CD4-positive, alpha-beta T cell treated with Interleukin-1 beta for 1 hour (primary cell): ENCODE measurements around the gene TULP4.
"Not testable (repeated sequence)": the region's sequence is repeated elsewhere in the genome, so short reads cannot be mapped to it uniquely, and the experiment has no call there.

Experiments used
- DNase-seq, 2 donors: peaks; one replicate each; pipeline ENCODE4 v3.0.0-alpha.2; 2020 to 2022

TULP4 gene

DNA sequence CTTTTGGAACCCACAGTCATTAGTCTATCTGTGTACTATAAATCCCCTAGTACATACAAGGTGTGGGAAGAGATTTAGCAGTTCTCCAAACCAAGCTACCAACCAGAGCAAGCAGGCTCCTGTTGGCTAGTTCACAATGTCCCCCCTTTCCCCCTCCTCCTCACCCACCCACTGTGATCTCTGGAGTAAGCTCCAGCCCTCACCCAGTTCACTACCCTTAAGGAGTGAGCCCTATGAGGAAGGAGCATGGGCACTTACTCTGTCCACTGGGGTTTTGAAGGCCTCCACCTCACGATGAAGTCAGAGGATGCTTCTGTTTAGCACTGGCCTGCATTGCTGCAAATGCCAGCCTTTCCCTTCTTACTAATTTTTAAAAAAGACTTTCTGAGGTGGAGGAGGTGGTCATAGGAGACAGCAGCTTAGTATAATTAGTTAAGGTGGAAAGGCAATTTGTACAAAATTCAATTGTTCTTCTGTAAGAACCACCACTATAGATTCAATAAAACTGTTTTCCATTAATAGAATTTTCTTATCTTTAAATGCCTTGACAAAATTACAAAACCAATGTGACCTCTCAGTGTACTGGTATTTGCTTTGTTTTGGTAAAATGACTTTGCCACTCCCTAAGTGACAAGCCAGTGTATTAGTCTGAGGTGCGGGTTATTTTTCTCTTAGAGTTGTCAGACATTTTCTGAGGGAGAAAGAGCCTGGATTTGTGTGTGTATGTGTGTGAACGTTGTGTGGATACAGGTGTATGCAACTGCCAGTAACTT, 86.2 kb downstream of the TULP4 start:
- no peak for DNase-seq

DNA sequence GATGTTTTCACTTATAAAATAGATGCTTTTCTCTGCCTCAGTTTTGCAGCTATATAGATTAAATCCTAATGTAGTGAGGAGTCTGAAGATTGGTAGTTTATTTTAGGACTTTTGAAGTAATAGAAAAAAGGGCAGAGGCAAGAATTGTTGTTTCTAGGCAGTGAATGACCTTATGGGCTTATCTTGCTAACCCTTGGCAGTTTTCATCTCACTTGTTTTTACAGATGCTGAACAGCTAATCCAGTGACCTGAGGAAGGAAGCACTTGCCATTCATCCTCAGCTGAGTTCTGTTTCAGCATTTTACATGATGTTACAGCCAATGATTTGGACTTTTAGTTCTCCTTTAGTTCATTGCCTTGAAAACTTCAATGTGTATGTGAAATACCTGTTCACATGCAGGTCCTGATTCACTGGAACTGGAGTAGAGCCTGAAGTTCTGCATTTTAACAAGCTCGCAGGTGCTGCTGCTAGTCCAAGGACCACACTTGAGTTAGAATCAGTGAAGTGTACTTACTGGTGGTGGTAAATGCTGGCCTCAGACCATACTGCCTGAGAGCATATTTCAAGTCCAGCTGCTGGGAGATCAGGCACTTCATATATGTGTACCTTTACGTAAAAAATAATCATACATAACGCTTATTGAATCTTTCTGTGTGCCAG, 86.9 kb downstream of the TULP4 start:
- no peak for DNase-seq

DNA sequence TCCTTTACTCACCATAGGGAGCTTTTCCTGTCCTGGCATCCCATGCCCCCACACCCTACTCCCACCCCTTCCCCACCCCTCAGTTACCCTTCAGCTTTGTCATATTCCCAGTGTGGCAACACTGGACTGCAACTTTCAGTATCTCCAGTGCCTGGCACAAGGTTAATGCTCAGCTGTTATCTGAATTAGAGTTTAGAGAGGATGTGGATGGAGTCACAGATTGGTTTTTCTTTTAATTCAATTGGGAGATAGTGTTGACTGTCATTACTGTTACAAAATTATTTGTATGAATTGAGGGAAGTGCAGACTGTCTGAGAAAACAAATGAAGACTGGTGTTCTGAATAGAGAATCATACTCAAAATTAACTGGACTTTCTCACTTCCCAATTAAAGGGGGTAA, 89.9 kb downstream of the TULP4 start:
- DNase-seq = no peak

DNA sequence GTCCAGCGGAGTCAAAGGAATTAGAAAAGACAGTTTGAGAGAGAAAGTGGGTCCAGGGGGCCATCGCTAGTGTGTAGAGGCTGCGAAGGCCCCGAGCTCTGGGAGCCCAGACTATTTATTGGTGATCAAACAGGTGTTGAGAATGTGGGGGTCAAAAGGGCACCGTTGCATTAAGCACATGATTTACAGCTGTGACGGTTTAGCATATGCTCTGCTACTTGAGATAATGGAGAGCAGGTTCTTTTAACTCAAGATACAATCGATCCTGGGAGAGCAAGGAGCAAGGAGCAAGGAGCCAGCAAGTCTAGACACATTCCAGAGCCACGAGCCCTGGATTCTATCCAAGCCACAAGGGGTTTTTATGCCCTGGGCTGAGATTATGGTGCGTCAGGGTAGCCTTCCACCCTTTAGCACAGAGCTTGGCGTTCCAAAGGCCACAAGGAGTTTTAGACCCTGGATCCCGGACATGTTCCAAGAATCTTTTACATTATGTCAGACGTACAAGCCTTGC, 93.1 kb downstream of the TULP4 start:
- not testable (repeated sequence) for DNase-seq

DNA sequence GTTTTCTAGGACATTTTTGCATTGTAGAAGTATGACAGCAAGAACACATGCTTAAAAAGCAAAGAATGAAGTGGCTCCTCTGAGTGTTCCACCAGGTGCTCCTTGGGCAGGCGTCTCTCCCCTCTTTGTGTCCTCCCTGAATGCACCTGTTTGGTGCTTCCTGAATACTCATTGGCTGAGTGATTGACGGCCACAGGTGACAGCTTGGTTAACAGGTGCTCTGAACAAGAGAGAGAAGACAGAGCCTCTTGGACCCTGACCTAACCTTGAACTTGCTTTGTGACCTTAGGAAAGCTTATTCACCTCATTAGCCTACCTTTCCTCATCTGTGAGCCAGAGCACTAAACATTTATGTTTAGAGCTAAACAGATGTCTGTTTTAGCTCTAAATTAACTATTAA, 93.7 kb downstream of the TULP4 start:
- no peak for DNase-seq

DNA sequence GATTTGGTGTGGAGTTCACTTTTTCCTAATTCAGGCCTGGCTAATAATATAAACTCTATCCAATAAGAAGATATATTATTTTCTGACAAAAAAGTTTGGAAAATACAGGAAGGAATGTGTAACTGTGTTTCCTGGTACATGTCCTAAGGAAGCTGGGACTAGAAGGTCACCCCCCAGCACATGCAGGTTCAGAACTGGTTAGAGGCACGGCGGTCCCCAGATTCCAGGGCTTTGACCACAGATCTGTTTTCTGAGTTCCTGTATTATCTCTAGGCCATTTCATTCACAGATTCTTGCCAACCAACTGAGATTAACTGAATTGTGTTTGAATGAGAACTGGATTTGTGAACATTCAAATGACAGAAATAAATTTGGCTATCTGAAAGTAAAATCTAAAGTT, 94.5 kb downstream of the TULP4 start:
- DNase-seq = no peak

DNA sequence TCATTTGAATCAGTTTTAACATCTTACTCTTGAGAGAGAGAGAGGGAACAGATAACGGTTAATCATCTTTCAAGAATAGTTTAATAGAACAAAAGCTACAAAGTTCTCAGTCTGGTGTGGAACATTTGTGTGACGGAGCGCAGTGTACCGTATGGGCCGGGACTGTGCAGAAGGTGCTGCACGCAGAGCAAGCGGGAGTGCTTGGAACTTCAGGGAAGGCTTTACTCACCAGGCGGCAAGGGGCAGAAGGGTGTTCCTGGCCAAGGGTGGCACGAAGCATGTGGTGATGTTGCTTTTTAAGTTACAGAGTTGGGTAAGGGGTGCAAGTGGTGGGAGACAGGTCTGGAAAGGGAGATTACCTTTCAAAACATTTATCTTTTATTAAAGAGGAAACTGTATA, 95.7 kb downstream of the TULP4 start:
- no peak for DNase-seq

DNA sequence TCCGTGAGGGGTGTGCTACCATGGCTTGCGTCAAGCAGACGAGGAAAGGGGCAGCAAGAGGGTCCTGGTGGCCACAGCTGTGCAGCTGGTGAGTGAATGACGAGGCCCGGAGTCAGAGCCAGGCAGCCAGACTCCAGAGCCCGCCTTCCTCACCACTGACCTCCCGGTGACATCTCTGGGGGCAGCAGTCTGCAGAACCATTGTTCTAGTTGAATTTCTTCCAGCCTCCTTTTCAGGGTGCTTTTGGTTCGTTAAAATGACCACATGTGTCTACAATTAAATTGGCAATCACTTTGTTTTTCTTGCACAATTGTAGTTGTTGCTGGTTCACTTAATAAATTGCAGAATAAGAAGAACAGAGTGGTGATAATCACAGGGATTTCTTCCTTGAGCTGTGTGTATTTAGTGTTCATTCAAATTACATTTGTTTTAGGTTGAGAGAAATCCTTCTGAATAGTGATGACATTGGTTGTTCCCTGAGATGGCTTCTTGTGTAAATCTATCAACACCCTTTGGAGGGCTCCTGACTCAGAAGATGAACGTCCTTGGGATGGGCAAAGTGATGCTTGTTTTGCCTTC, 96.4 kb downstream of the TULP4 start:
- no peak for DNase-seq

DNA sequence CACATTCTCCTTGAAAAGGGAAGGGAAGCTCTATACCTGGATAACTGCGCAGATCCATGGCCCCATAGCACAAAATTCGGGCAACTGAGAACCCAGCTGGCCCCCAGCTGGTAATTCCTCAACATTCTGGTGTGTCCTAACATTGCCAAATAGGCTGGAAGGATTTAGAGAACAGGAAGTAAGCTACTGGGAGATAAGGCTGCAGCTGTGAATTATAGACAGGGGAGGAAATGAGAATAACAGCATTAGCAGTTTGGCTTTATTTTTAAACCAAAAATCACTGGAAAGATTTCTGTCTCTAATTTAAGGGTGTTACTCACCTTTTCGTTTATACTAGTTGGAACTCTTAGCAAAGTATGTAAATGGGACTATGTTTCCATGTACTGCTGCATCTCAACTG, 97.2 kb downstream of the TULP4 start:
- DNase-seq = no peak

DNA sequence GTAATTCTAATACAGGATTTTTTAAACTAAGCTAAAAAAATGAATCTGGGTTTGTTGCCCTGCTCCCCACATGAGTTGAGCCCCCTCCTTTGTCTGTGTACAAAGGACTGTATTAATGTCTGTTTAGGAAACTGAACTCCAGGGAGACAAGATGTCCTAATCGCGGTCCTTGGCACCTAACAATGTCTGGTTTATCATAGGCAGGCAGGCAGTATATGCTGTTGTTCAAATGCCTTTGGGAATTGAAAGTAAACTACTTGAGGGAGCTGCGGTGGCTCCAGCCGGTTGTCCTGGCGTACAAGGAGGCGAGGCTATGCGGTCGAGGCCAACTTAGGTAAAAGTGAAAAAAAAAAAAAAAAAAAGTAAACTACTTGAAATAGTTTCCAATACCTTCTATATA, 98.5 kb downstream of the TULP4 start:
- no peak for DNase-seq

DNA sequence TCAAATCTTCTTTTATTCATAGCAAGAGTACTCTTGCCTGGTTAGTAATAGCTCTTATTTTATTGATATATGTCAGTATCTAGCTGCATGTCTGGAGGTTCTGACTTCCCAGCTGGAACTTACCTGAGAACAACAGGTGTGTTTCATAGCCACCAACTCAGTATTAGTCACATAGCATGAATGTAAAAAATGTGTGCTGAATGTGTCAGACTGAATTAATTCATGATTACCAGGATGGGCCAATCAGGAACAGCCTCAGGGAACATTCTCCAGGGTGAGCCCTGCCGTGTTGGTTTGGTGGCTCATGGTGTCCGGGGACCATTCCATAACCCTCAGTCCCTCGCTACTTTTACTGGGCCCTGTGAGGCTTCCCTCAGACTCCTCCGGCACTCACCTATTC, 99.7 kb downstream of the TULP4 start:
- DNase-seq = no peak

DNA sequence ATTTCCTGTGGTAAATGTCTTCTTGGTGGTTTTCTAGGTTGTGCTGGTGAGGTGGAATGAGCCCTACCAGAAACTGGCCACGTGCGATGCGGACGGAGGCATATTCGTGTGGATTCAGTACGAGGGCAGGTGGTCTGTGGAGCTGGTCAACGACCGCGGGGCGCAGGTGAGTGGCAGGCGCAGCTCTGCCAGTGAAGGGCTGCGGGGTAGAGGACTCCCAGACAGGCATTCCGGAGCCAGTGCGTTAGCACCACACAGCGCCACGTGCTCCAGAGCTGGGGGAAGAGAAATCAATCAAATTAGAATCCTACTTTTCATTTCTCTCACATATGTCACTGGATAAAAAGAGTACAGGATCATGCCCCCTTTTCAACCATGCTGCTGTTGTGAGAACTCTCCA, 100.8 kb downstream of the TULP4 start:
- DNase-seq = no peak

DNA sequence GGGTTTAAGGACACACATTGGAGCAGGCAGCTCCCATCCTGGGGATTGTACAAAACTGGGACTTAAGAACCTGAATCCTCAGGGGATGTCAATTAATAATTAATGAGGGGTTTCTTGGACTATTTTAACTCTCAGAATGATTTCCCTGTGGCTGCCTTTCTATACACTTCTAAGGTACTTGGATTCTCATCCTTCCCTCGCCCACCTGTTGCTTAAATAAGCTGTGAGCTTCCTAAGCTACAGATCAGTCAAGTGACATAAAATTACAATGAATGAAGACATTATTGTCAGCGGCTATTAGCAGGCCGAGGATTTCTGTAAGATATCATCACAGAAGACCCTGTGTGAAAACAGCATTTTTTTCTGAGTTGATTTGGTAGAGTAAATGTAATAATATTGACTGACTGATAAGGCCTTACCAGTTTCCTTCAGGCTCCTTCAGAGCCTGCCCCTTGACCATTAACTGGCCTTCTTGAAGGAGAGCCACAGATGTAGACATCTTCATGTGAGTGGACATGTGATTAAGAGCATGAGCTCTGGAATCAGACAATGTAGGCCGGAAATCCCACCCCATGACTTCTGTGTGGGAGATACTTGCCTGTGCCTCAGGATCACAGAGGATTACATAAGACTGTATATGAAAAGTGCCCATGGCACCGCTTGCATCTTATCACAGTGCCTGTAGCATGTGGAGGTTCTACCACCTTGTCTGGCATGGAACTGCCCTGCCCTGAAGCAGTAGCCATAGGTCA, 101.7 kb downstream of the TULP4 start:
- DNase-seq = no peak

DNA sequence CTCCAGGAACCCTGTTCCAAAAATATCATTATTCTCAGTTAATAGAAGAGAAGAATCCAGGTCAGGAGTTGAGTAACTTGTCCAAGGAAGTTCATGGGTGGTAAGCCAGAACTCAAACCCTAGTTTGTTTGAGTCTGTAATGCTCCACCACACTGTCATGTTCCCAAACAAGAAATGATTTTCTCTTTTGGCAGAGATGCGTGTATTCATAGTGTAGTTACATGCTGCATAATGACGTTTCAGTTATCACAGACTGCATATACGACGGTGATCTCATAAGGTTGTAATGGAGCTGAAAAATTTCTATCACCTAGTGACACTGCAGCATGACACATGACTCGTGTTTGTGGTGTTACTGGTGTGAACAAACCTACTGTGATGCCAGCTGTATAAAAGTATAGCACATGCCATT, 102.6 kb downstream of the TULP4 start:
- DNase-seq = no peak

DNA sequence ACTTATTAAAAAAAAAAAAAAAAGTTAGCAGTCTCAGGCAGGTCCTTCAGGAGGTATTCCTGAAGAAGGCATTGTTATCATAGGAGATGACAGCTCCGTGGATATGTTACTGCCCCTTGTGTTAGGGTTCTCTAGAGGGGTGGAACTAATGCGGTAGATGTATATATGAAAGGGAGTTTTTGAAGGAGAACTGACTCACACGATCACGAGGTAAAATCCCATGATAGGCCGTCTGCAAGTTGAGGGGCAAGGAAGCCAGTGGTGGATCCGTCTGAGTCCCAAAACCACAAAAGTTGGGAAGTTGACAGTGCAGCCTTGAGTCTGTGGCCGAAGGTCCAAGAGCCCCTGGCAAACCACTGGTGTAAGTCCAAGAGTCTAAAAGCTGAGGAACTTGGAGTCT, 103.4 kb downstream of the TULP4 start:
- DNase-seq = no peak

DNA sequence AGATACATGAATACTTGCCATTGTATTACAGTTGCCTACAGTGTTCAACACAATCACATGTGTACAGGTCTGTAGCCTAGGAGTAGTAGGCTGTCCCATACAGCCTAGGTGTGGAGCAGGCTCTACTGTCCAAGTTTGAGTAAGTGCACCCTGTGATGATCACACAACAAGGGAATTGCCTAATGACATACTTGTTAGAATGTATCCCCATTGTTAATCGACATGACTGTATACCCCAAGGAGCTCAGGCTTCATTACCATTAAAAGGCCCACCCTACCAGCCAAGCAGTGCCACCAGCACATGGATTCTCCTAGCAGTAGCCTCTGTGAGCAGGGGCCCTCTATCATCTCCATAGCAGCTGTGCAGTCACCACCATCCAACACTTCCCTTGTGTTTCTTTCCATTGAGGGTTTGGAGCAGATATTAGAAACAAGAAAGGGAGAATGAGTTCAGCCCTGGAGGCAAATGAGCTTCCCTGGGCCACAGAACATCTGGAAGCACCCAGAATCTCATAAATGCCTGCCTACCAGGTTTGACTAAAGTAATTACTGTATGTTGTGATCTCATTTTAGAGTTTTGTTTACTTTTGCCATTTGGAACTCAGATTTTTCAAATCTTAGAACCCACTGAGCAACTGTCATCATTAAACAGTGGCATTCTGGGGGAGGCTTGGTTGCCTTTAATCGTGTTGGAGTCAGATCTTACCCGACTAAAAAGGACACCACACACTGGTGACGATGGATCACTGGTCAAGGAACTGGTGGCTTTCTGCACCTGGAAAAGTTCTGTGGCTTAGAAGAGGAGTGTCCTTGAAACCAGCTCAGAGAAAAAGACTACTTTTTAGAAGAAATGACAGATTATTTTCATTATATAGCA, 104.9 kb downstream of the TULP4 start:
- no peak for DNase-seq

DNA sequence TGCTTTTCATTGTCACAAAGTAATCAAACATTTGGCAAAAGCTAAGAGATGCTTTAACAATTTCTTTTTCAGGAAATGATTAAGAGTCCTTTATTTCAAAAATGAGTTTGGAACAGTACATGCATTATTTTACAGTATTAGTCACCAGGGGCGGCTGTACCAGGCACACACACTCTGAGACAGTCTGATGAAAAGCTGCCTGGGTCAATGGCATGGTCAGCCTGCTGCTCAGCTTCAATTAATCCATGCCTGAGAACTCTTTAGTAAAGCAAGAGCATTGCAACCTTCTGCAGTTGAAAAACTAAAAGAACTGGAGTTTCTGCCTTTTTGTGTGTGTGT, 105.5 kb downstream of the TULP4 start:
- no peak for DNase-seq

DNA sequence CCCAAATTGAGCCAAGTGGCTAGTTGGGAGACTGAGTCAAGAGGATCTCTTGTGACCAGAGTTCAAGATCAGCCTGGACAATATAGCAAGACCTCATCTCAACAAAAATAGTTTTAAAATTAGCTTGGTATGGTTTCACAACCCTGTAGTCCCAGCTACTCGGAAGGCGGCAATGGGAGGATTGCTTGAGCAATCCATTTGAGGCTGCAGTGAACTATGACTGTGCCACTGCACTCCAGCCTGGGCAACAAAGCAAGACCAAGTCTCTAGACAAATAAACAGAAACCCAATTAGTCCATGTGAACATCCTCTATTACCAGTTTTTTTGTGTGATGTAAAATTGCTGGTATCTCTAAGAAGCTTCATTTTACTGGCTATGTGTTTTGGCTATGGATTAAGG, 106.2 kb downstream of the TULP4 start:
- no peak for DNase-seq

DNA sequence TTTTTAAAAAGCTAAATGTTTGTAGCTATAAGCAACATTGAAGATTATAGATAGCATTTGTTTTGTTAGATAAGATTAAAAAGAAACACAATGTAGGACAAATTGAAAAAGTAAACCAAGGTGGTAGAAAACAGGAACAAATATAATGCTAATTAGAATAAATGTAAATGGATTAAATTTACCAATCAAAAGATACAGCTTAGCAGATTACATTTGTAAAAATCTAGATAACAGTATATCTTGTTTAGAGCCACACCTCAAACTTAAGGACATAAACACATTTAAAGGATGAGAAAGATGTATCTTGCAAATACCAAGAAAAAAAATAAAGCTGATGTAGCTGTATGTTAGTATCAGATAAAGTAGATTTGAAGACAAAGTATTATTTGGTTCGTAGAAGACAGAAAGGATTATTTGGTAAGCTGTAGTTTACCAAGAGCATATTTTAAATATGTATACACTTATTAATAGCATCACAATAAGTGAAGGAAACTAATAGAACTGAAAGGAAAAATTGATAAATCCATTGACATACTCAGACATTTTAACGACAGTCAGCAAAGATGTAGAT, 107.2 kb downstream of the TULP4 start:
- no peak for DNase-seq

DNA sequence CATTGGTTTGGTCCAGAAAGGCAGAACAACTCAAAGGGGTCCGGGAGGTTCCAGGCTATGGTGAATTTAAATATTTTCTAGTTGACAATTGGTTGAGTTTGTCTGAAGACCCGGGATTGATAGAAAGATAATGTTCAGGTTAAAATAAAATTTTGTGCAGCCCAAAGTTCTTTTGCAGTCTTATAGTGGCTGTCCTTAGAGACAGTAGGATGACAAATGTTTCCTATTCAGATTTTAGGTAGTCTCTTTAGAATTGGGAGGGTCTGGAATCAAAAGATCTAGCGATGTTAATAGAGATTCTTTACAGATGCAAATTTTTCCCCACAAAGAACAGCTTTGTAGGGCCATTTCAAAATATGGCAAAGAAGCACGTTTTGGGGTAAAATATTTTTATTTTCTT, 109.1 kb downstream of the TULP4 start:
- DNase-seq = no peak

DNA sequence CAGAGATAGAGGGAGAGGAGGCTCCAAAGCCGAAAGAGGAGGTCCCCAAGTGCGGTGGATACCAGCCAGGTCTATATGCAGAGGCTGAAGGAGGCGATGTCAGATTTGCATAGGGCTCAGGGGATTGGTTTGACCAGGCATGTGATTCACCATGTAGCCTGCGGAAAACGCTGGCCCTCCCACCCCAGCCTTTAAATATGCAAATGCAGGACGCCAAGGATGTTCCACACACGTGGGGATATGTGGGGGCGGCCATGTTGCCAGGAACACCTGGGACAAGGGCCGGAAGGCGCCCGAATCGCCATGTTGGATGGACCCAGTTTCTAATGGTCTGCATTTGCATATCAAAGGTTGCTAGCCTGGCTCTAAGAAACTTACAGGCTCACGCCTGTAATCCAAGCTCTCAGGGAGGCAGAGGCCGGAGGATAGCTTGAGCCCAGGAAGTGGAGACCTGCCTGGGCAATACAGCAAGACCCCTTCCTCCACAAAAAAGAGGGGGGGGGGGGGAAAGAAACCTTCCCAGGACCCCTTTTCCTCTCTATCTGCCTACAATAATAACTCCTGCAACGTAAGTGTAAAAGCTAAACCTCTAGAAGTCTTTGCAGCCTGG, 110.5 kb downstream of the TULP4 start:
- no peak for DNase-seq

DNA sequence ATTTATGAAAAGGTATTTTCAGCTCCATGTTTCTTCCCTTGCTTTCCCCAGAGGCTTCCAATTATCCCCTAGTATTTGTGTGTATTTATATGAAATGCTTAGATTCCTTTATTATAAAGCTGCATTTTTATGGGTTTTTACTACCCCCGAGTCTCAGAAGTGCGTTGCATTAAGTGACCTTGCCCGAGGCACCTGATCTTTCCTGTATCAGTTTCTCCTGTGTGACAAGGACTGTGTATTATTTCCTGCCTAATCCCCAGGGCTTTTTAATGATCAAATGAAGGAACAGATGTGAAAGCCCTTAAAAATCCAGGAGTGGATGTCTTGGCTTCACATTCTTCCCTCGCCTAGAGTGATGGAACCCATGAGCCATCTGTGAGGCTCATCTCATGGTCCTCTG, 118.8 kb downstream of the TULP4 start:
- no peak for DNase-seq
